HepG2 (cell line): ENCODE results near the gene UAP1L1. TPM values are rescaled to one million over a fixed set of nuclear protein-coding genes. Genes with fewer than 3 reads are reported as not detected.

Source experiments
- CREB1 ChIP-seq, 2 experiments: fragments of 450-650 bp in 1 of 2; IDR thresholded peaks; 2 replicates each; pipeline ENCODE4 v1.6.1; 2016 to 2017; ENCODE audit warnings: control low read depth in 1 of 2, mild to moderate bottlenecking in 1 of 2, missing compliant biosample characterization in 1 of 2, missing genetic modification characterization in 1 of 2
- ERF ChIP-seq: IDR thresholded peaks from 2 replicates; pipeline ENCODE4 v1.6.1; 2018; ENCODE audit warnings: missing biosample characterization, missing genetic modification reagents
- FOXA3 ChIP-seq: IDR thresholded peaks from 2 replicates; pipeline ENCODE4 v1.6.1; 2016; ENCODE audit warnings: missing genetic modification reagents, missing compliant biosample characterization
- HDAC1 ChIP-seq: sonication (generic); formaldehyde crosslinking; IDR thresholded peaks from 2 replicates; pipeline ENCODE4 v1.5.1; 2020; ENCODE audit warnings: mild to moderate bottlenecking, missing genetic modification reagents
- HNRNPUL1 ChIP-seq: fragments of 200-400 bp; formaldehyde crosslinking; IDR thresholded peaks from 2 replicates; pipeline ENCODE4 v1.6.1; 2017; ENCODE audit warnings: low read depth, mild to moderate bottlenecking, low read length, moderate library complexity
- MEIS1 ChIP-seq: sonication (generic); formaldehyde crosslinking; IDR thresholded peaks from 2 replicates; pipeline ENCODE4 v1.9.0; 2021; ENCODE audit warnings: mild to moderate bottlenecking, missing genetic modification reagents, moderate library complexity, borderline replicate concordance
- PHB2 ChIP-seq: fragments of 450-650 bp; IDR thresholded peaks from 2 replicates; pipeline ENCODE4 v1.6.1; 2018; ENCODE audit not compliant: partially characterized antibody
- RAD21 ChIP-seq: fragments of 450-650 bp; formaldehyde crosslinking; IDR thresholded peaks from 2 replicates; pipeline ENCODE4 v1.5.0; 2020; ENCODE audit warnings: mild to moderate bottlenecking
- SIN3A ChIP-seq: IDR thresholded peaks from 2 replicates; pipeline ENCODE4 v1.6.1; 2011; ENCODE audit warnings: low read depth, mild to moderate bottlenecking, control low read depth, low read length, borderline replicate concordance
- SIX1 ChIP-seq: sonication (generic); formaldehyde crosslinking; IDR thresholded peaks from 2 replicates; pipeline ENCODE4 v1.4.0; 2020; ENCODE audit warnings: missing genetic modification reagents, borderline replicate concordance
- ZMAT3 ChIP-seq: sonication (generic); formaldehyde crosslinking; conservative IDR thresholded peaks from 2 replicates; pipeline ENCODE4 v1.7.0; 2021; ENCODE audit warnings: missing genetic modification reagents
- ZMYM4 ChIP-seq: sonication (generic); formaldehyde crosslinking; IDR thresholded peaks from 2 replicates; pipeline ENCODE4 v1.8.1; 2023; ENCODE audit warnings: mild to moderate bottlenecking, missing genetic modification reagents
- ZNF253 ChIP-seq: sonication (generic); formaldehyde crosslinking; IDR thresholded peaks from 2 replicates; pipeline ENCODE4 v1.8.0; 2022; ENCODE audit warnings: mild to moderate bottlenecking, missing genetic modification reagents, borderline replicate concordance
- ZNF773 ChIP-seq: sonication (generic); formaldehyde crosslinking; IDR thresholded peaks from 2 replicates; pipeline ENCODE4 v1.4.0; 2020; ENCODE audit warnings: missing genetic modification reagents, borderline replicate concordance
- ZNF841 ChIP-seq: sonication (generic); formaldehyde crosslinking; IDR thresholded peaks from 2 replicates; pipeline ENCODE4 v1.8.1; 2023; ENCODE audit warnings: missing genetic modification reagents, borderline replicate concordance
- polyA plus RNA-seq, 8 experiments: library from polyadenylated mRNA; depleted of rRNA in 3 of 8; stranded (reverse) in 7 of 8; unstranded in 1 of 8; fragments of >200 nt; fragmentation: Illumina TruSeq in 4 of 8; extraction: Trizol in 4 of 8; gene quantifications; 2 replicates each; pipeline versions ENCODE4 v1.2.1 to v1.2.3, GENCODE V29; 2011 to 2016; ENCODE audit warnings: low read depth in 4 of 8, missing spikeins in 1 of 8, mixed read lengths in 1 of 8; ENCODE audit not compliant: insufficient read depth in 1 of 8
- total RNA-seq, 5 experiments: library from RNA; depleted of rRNA; stranded (reverse); fragments of >200 nt; fragmentation: Illumina TruSeq; extraction: Trizol; gene quantifications; 2 replicates each; pipeline ENCODE4 v1.2.3, GENCODE V29; 2016; ENCODE audit warnings: low read depth in 1 of 5
- TF ChIP-seq, protein P1 (sequence below): sonication (generic); formaldehyde crosslinking; IDR thresholded peaks from 2 replicates; pipeline ENCODE4 v1.8.1; 2022; ENCODE audit warnings: mild to moderate bottlenecking, missing genetic modification reagents
- TF ChIP-seq, protein P2 (sequence below): sonication (generic); formaldehyde crosslinking; IDR thresholded peaks from 2 replicates; pipeline ENCODE4 v1.4.0; 2020; ENCODE audit warnings: missing genetic modification reagents
- TF ChIP-seq, protein P3 (sequence below): sonication (generic); formaldehyde crosslinking; IDR thresholded peaks from 2 replicates; pipeline ENCODE4 v1.4.0; 2020; ENCODE audit warnings: missing genetic modification reagents
- TF ChIP-seq, protein P4 (sequence below): IDR thresholded peaks from 2 replicates; pipeline ENCODE4 v1.6.1; 2016; ENCODE audit warnings: missing compliant biosample characterization, missing genetic modification reagents, borderline replicate concordance
- TF ChIP-seq, protein P5 (sequence below): sonication (generic); formaldehyde crosslinking; IDR thresholded peaks from 2 replicates; pipeline ENCODE4 v1.8.0; 2022; ENCODE audit warnings: mild to moderate bottlenecking, missing genetic modification reagents

Gene UAP1L1
- total and polyA plus RNA-seq, 2 of the 13 experiments (the other 11 are each of a cell fraction or from before 2014, with no cell fraction given), result 5.4 to 6.4 TPM

DNA sequence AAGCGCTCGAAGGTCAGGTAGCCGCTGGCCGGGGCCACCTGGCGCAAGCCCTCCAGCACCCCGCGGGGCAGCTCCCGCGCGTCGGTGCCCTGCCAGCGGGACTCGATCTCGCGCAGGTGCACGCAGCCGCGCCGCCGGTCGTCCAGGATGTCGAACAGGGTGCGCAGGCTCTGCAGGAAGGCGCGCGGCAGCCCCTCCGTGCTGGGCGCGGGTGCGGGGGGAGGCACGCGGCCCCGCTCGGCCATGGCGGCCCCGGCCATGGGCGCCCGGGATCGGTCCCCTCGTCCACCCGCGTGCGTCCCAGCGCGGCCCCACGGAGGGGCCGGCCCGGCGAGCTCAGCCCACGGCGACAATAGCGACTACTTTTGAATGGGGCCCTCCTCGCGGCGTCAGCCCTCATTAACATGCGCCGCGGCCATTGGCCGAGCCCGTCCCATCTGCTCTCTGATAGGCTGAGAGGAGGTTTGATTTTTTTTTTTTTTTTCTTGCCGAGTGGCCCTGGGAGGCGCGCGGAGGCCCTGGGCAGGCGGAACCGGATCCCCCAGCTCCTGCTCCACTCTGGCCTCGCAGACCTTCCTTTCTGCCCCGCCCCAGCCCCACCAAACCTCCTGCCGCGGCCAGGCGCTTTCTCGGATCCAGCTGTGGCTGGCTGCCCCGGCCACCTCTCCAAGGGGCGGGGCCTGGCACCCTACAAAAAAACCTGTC lies 7.0 kb upstream of the UAP1L1 start, which contains the start of gene SAPCD2 (continued):
- TF ChIP-seq, protein P1, sequence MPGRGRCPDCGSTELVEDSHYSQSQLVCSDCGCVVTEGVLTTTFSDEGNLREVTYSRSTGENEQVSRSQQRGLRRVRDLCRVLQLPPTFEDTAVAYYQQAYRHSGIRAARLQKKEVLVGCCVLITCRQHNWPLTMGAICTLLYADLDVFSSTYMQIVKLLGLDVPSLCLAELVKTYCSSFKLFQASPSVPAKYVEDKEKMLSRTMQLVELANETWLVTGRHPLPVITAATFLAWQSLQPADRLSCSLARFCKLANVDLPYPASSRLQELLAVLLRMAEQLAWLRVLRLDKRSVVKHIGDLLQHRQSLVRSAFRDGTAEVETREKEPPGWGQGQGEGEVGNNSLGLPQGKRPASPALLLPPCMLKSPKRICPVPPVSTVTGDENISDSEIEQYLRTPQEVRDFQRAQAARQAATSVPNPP (CRISPR knock-in tag), result no peak
- TF ChIP-seq ERF (0 out of 2 replicates have a peak, but pooled peaks have one; percentile 56), SIN3A (0 out of 2 replicates have a peak, but pooled peaks have one; percentile 67), ZMYM4 (CRISPR knock-in tag) (0 out of 2 replicates have a peak, but pooled peaks have one; percentile 42), ZNF253 (CRISPR knock-in tag) (no peak), SIX1 (CRISPR knock-in tag) (peak; percentile 22; the same call in 1 of the 2 replicates), FOXA3 (CRISPR knock-in tag) (no peak), PHB2 (no peak), ZNF841 (CRISPR knock-in tag) (no peak; the same call in 1 of the 2 replicates), ZNF773 (CRISPR knock-in tag) (no peak), MEIS1 (CRISPR knock-in tag) (0 out of 2 replicates have a peak, but pooled peaks have one; percentile 33), HDAC1 (CRISPR knock-in tag) (peak; percentile 51; the same call in 1 of the 2 replicates), RAD21 (CRISPR knock-in tag) (peak; percentile 14; the same call in 1 of the 2 replicates), CREB1 (IDR thresholded peaks at IDR 0.05) (peak; percentile 31; the same call in 1 of the 2 replicates), CREB1 (CRISPR knock-in tag; IDR thresholded peaks at IDR 0.05) (no peak), ZMAT3 (CRISPR knock-in tag) (0 out of 2 replicates have a peak, but pooled peaks have one; percentile 35), HNRNPUL1 (no peak)
- TF ChIP-seq, protein P2, sequence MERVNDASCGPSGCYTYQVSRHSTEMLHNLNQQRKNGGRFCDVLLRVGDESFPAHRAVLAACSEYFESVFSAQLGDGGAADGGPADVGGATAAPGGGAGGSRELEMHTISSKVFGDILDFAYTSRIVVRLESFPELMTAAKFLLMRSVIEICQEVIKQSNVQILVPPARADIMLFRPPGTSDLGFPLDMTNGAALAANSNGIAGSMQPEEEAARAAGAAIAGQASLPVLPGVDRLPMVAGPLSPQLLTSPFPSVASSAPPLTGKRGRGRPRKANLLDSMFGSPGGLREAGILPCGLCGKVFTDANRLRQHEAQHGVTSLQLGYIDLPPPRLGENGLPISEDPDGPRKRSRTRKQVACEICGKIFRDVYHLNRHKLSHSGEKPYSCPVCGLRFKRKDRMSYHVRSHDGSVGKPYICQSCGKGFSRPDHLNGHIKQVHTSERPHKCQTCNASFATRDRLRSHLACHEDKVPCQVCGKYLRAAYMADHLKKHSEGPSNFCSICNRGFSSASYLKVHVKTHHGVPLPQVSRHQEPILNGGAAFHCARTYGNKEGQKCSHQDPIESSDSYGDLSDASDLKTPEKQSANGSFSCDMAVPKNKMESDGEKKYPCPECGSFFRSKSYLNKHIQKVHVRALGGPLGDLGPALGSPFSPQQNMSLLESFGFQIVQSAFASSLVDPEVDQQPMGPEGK (CRISPR knock-in tag), result peak; percentile 85
- TF ChIP-seq, protein P3, sequence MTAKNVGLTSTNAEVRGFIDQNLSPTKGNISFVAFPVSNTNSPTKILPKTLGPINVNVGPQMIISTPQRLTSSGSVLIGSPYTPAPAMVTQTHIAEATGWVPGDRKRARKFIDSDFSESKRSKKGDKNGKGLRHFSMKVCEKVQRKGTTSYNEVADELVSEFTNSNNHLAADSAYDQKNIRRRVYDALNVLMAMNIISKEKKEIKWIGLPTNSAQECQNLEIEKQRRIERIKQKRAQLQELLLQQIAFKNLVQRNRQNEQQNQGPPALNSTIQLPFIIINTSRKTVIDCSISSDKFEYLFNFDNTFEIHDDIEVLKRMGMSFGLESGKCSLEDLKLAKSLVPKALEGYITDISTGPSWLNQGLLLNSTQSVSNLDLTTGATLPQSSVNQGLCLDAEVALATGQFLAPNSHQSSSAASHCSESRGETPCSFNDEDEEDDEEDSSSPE, result peak; percentile 73
- TF ChIP-seq, protein P4, sequence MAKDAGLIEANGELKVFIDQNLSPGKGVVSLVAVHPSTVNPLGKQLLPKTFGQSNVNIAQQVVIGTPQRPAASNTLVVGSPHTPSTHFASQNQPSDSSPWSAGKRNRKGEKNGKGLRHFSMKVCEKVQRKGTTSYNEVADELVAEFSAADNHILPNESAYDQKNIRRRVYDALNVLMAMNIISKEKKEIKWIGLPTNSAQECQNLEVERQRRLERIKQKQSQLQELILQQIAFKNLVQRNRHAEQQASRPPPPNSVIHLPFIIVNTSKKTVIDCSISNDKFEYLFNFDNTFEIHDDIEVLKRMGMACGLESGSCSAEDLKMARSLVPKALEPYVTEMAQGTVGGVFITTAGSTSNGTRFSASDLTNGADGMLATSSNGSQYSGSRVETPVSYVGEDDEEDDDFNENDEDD (CRISPR knock-in tag), result peak; percentile 60; the same call in 1 of the 2 replicates
- TF ChIP-seq, protein P5, sequence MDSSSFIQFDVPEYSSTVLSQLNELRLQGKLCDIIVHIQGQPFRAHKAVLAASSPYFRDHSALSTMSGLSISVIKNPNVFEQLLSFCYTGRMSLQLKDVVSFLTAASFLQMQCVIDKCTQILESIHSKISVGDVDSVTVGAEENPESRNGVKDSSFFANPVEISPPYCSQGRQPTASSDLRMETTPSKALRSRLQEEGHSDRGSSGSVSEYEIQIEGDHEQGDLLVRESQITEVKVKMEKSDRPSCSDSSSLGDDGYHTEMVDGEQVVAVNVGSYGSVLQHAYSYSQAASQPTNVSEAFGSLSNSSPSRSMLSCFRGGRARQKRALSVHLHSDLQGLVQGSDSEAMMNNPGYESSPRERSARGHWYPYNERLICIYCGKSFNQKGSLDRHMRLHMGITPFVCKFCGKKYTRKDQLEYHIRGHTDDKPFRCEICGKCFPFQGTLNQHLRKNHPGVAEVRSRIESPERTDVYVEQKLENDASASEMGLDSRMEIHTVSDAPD (CRISPR knock-in tag), result no peak
